ENCODE results near the gene MAP7.

- TF ChIP-seq POLR2AphosphoS5 (IDR thresholded peaks at IDR 0.05; ENCODE audit: low read depth, low read length) (no peak), POU2F2 (IDR thresholded peaks at IDR 0.05; ENCODE audit: low read depth, low read length) (no peak), POLR2A (IDR thresholded peaks at IDR 0.05; ENCODE audit: low read depth, low read length) (no peak), TAF1 (IDR thresholded peaks at IDR 0.05; ENCODE audit: low read depth, low read length) (no peak), SPI1 (IDR thresholded peaks at IDR 0.05; ENCODE audit: low read depth, low read length) (no peak), PAX5 (IDR thresholded peaks at IDR 0.05; ENCODE audit: insufficient read depth, low read length, severe bottlenecking) (no peak)
Observed at GRCh38 chr6:136437246-136437645, 113.0 kb downstream of the MAP7 start.

All from GM12891 (cell line).